ENCODE results near the gene TNC.

The TNC gene

GRCh38 chr9:115046199-115046598 lies 71.8 kb downstream of the TNC start:
- no peak for DNase-seq
- ATAC-seq = no peak

GRCh38 chr9:115043632-115044031 lies 74.3 kb downstream of the TNC start:
- ATAC-seq = no peak
- no peak for DNase-seq

GRCh38 chr9:115042781-115043509 lies 75.0 kb downstream of the TNC start:
- peak; percentile 54 for DNase-seq
- ATAC-seq = peak; percentile 83

GRCh38 chr9:115039516-115040120 lies 78.3 kb downstream of the TNC start:
- DNase-seq = no peak

GRCh38 chr9:115038178-115038577 lies 79.8 kb downstream of the TNC start:
- ATAC-seq = no peak
- no peak for DNase-seq

More at GRCh38 chr9:115039516-115040120, 78.3 kb downstream of the TNC start:
- no peak for ATAC-seq

GRCh38 chr9:115036691-115037090 lies 81.3 kb downstream of the TNC start:
- DNase-seq = no peak
- peak; percentile 23 for ATAC-seq

GRCh38 chr9:115035841-115036612 lies 81.9 kb downstream of the TNC start:
- ATAC-seq (peak; percentile 86), DNase-seq (peak; percentile 57)

- no peak for DNase-seq
- ATAC-seq = no peak
Observed at GRCh38 chr9:115034801-115035200, 83.2 kb downstream of the TNC start.

- DNase-seq (no peak), ATAC-seq (no peak)
Observed at GRCh38 chr9:115033800-115034199, 84.2 kb downstream of the TNC start.

GRCh38 chr9:115032296-115032695 lies 85.7 kb downstream of the TNC start:
- DNase-seq (no peak), ATAC-seq (no peak)

GRCh38 chr9:115030006-115030405 lies 88.0 kb downstream of the TNC start:
- ATAC-seq (no peak), DNase-seq (no peak)

GRCh38 chr9:115025721-115026120 lies 92.2 kb downstream of the TNC start:
- DNase-seq (no peak), ATAC-seq (no peak)

GRCh38 chr9:115024925-115025535 lies 92.9 kb downstream of the TNC start:
- ATAC-seq (no peak), DNase-seq (no peak)

GRCh38 chr9:115022760-115023434 lies 95.1 kb downstream of the TNC start:
- ATAC-seq = no peak
- no peak for DNase-seq

- ATAC-seq = peak; percentile 60
Observed at GRCh38 chr9:115018547-115019435, 99.2 kb downstream of the TNC start.

GRCh38 chr9:115016344-115016743 lies 101.6 kb downstream of the TNC start:
- no peak for ATAC-seq

More at GRCh38 chr9:115018547-115019435, 99.2 kb downstream of the TNC start:
- no peak for DNase-seq

GRCh38 chr9:115015018-115015635 lies 102.8 kb downstream of the TNC start:
- DNase-seq (no peak), ATAC-seq (no peak)

More at GRCh38 chr9:115016344-115016743, 101.6 kb downstream of the TNC start:
- DNase-seq = no peak

GRCh38 chr9:115014438-115014837 lies 103.5 kb downstream of the TNC start:
- DNase-seq (no peak), ATAC-seq (no peak)

- ATAC-seq (peak; percentile 64), DNase-seq (peak; percentile 82)
Observed at GRCh38 chr9:115013998-115014397, 104.0 kb downstream of the TNC start.

GRCh38 chr9:115012486-115012885 lies 105.5 kb downstream of the TNC start:
- DNase-seq = no peak
- no peak for ATAC-seq

All from stimulated activated naive CD8-positive, alpha-beta T cell treated with anti-CD3 and anti-CD28 coated beads, Interleukin-15, Interleukin-2, amounts not matched to agents 100 U/mL and 50 U/mL, for 24 hours (primary cell).